NCI-H345 treated with DMSO at 0.1 percent for 48 hours (cell line): ENCODE measurements around the gene MARS1.
"Not testable (repeated sequence)": the region's sequence is repeated elsewhere in the genome, so short reads cannot be mapped to it uniquely, and the experiment has no call there.

Source experiments
- DNase-seq: peaks from one replicate; lab custom pipeline; 2025; ENCODE audit not compliant: unreplicated experiment; lab: John Stamatoyannopoulos, UW

The MARS1 gene

GRCh38 chr12:57489157-57489641, 1.3 kb downstream of the MARS1 start:
- no peak for DNase-seq

GRCh38 chr12:57490126-57490525, 2.3 kb downstream of the MARS1 start:
- no peak for DNase-seq

- no peak for DNase-seq
Measured at GRCh38 chr12:57491393-57492280, 3.8 kb downstream of the MARS1 start.

GRCh38 chr12:57495051-57495701, 7.3 kb downstream of the MARS1 start:
- not testable (repeated sequence) for DNase-seq

- DNase-seq, result no peak
Measured at GRCh38 chr12:57496822-57497221, 9.0 kb downstream of the MARS1 start.

- DNase-seq, result no peak
Measured at GRCh38 chr12:57497223-57498131, 9.6 kb downstream of the MARS1 start.

GRCh38 chr12:57498132-57498502, 10.2 kb downstream of the MARS1 start:
- no peak for DNase-seq

GRCh38 chr12:57498571-57498970, 10.7 kb downstream of the MARS1 start:
- DNase-seq, result no peak

- DNase-seq, result no peak
Measured at GRCh38 chr12:57500213-57500612, 12.3 kb downstream of the MARS1 start.

- DNase-seq, result not testable (repeated sequence)
Measured at GRCh38 chr12:57502311-57502969, 14.6 kb downstream of the MARS1 start.

GRCh38 chr12:57506541-57506940, 18.7 kb downstream of the MARS1 start:
- not testable (repeated sequence) for DNase-seq

GRCh38 chr12:57507796-57508195, 19.9 kb downstream of the MARS1 start:
- DNase-seq, result not testable (repeated sequence)

GRCh38 chr12:57511161-57511560, 23.3 kb downstream of the MARS1 start:
- no peak for DNase-seq

- no peak for DNase-seq
Measured at GRCh38 chr12:57511588-57512325, 23.9 kb downstream of the MARS1 start.

- no peak for DNase-seq
Measured at GRCh38 chr12:57512665-57513064, 24.8 kb downstream of the MARS1 start.

GRCh38 chr12:57513266-57513665, 25.4 kb downstream of the MARS1 start:
- DNase-seq, result no peak

GRCh38 chr12:57513677-57514076, 25.8 kb downstream of the MARS1 start:
- DNase-seq, result not testable (repeated sequence)

- not testable (repeated sequence) for DNase-seq
Measured at GRCh38 chr12:57514246-57514645, 26.4 kb downstream of the MARS1 start.

- DNase-seq, result peak; percentile 66
Measured at GRCh38 chr12:57514720-57515407, 27.0 kb downstream of the MARS1 start.
